Duodenal mucosa (tissue), 2 donors: Measurements from ENCODE around the gene GET4.
A peak's percentile ranks its signal among the peaks of the same experiment; 100 is the strongest.
"Not testable (repeated sequence)": the region's sequence is repeated elsewhere in the genome, so short reads cannot be mapped to it uniquely, and the experiment has no call there.

Experiments used
- H3K27ac ChIP-seq: one replicate; pipeline ENCODE4 v1.7.0; 2013; ENCODE audit warnings: low read depth, low read length
- H3K27me3 ChIP-seq, 2 donors: one replicate each; pipeline ENCODE4 v1.7.0; 2013; ENCODE audit warnings: low read length in 2 of 2, control low read depth in 1 of 2; ENCODE audit not compliant: insufficient read depth in 2 of 2, control insufficient read depth in 1 of 2
- H3K36me3 ChIP-seq, 2 donors: one replicate each; pipeline ENCODE4 v1.7.0; 2013; ENCODE audit warnings: low read length in 2 of 2, control low read depth in 1 of 2; ENCODE audit not compliant: insufficient read depth in 2 of 2, control insufficient read depth in 1 of 2
- H3K4me1 ChIP-seq, 2 donors: one replicate each; pipeline ENCODE4 v1.7.0; 2013; ENCODE audit warnings: low read length in 2 of 2, control low read depth in 1 of 2; ENCODE audit not compliant: insufficient read depth in 2 of 2, control insufficient read depth in 1 of 2
- H3K4me3 ChIP-seq, 2 donors: one replicate each; pipeline ENCODE4 v1.7.0; 2013; ENCODE audit warnings: low read length in 2 of 2, low read depth in 1 of 2
- H3K9ac ChIP-seq, 2 donors: one replicate each; pipeline ENCODE4 v1.7.0; 2013; ENCODE audit warnings: low read length in 2 of 2, low read depth in 1 of 2
- H3K9me3 ChIP-seq, 2 donors: one replicate each; pipeline ENCODE4 v1.7.0; 2013; ENCODE audit warnings: low read length in 2 of 2, control low read depth in 1 of 2; ENCODE audit not compliant: control insufficient read depth in 1 of 2

GET4 gene

DNA sequence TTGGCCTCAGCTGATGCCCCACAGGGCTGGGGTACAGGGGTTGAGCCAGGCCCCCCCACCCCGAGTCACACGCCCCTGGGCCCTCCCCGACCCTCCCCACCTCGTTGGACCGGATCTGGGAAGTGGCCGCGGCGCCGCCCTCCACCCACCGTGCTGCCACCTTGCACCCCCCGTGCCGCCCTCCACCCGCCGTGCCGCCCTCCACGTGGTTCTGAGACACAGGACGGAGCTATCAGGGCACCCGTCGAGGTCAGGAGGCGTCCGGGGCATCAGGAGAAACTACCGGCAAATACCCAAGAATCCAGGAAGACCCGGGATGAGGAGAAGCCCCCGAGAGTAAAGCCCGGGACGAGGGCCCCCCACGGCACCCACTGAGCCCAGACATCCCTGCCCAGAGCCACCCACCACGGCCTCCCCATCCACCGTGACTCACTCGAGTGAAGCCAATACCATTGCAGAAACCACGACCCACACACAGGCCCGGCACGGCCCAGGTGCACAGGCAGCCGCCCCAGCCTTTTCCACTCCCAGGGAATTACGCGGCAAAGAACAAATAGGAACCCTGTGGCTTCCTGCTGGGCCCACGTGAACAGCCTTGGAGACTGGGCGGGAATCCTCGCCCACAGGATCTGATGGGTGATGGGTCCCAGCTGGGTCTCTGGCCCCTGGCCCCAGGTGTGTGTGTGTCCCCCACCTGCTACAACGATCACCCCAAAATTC lies 44.2 kb downstream of the GET4 start:
- H3K9me3 ChIP-seq = no peaks in the 10 kb centered on the region
- peak overlapping the region; percentile 4 to 13 for H3K9ac ChIP-seq
- no peak overlapping the region for H3K4me3 ChIP-seq
- H3K27me3 ChIP-seq = no peaks in the 10 kb centered on the region
- peaks cover 0 to 4% of the 10 kb centered on the region in 2 donors for H3K36me3 ChIP-seq
- peaks cover 52 to 57% of the 10 kb centered on the region in 2 donors for H3K4me1 ChIP-seq
- peak overlapping the region; percentile 14 for H3K27ac ChIP-seq

DNA sequence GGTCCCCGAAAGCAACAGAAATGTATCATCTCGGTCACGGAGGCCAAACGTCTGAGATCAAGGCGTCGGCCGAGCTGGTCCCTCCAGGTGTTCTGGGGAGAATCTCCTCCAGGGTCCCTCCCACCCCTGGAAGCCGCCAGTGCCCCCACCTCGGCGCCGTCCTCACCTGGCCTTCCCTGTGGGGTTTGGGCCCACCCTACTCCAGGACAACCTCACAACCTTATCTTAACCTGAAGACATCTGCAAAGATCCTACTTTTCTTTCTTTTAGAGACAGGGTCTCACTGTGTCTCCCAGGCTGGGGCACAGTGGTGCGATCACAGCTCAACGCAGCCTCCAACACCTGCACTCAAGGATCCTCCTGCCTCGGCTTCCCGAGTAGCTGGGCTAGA lies 44.7 kb downstream of the GET4 start:
- no peaks in the 10 kb centered on the region for H3K27me3 ChIP-seq
- H3K36me3 ChIP-seq = peaks cover 0 to 4% of the 10 kb centered on the region in 2 donors
- H3K9ac ChIP-seq = peak overlapping the region in 1 of 2 donors; percentile 4
- no peaks in the 10 kb centered on the region for H3K9me3 ChIP-seq
- no peak overlapping the region for H3K27ac ChIP-seq
- peaks cover 58 to 59% of the 10 kb centered on the region in 2 donors for H3K4me1 ChIP-seq
- no peak overlapping the region for H3K4me3 ChIP-seq

DNA sequence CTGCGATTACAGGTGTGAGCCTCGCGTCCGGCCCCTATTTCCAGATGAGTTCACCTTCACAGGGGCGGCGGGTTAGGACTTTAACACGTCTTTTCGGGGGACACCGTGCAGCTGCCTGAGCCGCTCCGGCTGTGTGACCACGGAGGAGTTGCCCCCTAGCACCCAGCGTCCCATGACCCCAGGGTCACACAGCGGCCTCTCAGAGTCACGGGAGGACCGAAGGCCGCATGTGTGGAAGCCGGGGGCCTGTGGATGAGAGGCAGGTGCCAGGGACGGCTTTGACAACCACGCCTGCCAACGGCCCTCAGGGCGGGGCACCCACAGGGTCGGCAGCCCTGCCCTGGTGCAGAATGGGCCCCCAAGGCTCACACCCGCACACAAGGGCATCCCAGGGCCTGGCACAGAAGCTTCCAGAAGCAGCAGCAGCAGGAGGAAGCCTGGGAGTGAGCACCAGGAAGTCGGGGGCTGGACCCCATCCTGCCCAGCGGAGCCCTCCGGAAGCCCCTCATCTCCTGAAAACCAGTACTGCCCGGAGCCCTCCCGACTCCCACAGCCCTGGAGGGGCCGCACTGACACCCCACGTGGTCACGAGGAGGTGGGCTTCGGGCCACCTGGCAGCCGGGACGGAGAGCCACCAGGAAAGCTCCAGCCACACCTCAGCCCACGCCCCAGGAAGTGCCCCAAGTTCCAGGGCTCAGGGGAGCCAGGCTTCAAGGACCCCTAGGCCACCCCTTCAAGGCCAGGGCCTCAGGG lies 45.4 kb downstream of the GET4 start:
- peaks cover 0 to 4% of the 10 kb centered on the region in 2 donors for H3K36me3 ChIP-seq
- peak overlapping the region; percentile 20 for H3K27ac ChIP-seq
- no peaks in the 10 kb centered on the region for H3K27me3 ChIP-seq
- no peaks in the 10 kb centered on the region for H3K9me3 ChIP-seq
- H3K9ac ChIP-seq = peak overlapping the region in 1 of 2 donors; percentile 26
- H3K4me1 ChIP-seq = peaks cover 56 to 61% of the 10 kb centered on the region in 2 donors
- H3K4me3 ChIP-seq = peak overlapping the region in 1 of 2 donors; percentile 2

DNA sequence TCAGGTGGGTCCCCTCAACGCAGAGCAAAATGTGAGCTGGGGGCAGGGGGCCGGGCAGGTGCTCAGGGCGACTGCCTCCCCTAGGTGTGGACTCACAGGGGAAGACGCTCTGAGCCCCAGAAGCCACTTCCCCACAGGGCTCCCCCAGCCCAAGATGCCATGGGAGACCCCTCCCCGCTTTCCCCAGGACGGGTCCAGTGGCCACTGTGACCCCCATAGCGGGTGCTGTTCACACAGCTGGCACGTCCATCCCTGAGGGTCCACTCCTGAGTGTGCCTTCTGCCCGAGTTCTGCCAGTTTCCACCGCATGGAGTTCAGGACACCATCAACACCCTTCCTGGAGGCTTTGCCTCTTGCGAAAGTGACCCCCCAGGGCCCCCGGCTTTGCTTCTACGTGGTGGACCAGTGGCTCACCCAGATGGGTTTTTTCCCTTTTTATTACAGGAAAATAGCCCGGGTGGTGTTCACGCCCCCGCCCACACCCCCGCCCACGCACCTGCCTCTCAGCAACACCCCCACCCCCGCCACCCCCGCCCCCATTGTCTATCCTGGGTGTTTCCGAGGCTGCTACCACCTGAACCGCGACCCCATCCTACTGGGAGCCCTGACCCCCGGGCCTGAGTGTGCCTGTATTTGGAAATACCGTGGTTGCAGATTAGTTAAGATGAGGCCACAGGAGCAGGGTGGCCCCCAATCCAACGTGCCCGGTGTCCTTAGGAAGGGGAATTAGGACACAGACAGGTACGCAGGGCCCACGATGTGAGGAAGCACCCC lies 46.2 kb downstream of the GET4 start:
- Histone ChIP-seq H3K9ac (peak overlapping the region; percentile 20 to 60), H3K4me3 (peak overlapping the region; percentile 59 to 62), H3K27ac (peak overlapping the region; percentile 67), H3K27me3 (no peaks in the 10 kb centered on the region), H3K9me3 (no peaks in the 10 kb centered on the region), H3K36me3 (peaks cover 0 to 4% of the 10 kb centered on the region in 2 donors), H3K4me1 (peaks cover 63% of the 10 kb centered on the region in 2 donors)

DNA sequence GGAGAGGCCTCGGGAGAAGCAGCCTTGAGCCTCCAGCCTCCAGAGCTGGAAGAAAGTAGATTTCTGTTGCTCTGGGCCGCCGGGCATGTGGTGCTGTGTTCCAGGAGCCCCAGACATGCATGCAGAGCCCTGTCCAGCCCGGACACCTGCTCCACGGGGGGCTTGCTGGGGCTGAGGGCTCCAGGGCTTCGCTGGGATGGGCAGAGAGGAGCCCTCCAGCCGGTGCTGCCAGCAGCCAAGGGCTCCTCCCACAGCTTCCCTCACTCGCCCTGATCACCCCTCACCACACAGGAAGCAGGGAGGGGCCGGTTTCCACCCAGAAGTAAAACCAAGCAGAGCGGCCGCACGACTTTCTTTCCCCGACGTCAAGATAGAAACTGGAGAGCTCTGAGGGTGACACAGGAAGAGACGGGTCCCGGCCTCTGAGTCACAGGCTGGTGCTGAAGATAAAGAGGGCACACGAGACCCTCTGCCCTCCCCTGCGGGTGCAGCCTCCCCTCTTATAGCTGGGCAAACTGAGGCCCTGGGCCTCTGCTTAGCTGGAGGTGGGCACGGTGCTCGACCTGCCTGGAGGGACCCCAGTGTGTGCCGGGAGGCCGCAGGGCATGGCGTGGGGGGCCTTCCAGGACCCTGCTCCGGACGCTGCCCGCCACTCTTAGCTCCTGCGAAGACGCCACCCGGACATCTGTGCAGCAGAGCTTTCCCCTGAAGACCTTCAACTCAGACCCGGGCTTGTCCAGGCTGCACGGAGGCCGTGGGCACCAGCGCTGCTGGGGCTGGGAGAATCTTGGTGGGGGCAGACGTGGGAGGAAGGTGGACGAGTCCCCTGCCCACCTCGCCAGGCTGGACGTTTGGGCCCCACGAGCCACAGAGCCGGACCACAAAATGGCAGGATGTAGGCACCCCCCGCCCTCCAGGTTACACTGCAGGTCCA lies 47.0 kb downstream of the GET4 start:
- peak overlapping the region; percentile 80 for H3K27ac ChIP-seq
- peak overlapping the region; percentile 60 to 63 for H3K9ac ChIP-seq
- H3K4me3 ChIP-seq = peak overlapping the region; percentile 59 to 62
- peaks cover 0 to 2% of the 10 kb centered on the region in 2 donors for H3K36me3 ChIP-seq
- peaks cover 63 to 65% of the 10 kb centered on the region in 2 donors for H3K4me1 ChIP-seq
- no peaks in the 10 kb centered on the region for H3K27me3 ChIP-seq
- H3K9me3 ChIP-seq = no peaks in the 10 kb centered on the region

DNA sequence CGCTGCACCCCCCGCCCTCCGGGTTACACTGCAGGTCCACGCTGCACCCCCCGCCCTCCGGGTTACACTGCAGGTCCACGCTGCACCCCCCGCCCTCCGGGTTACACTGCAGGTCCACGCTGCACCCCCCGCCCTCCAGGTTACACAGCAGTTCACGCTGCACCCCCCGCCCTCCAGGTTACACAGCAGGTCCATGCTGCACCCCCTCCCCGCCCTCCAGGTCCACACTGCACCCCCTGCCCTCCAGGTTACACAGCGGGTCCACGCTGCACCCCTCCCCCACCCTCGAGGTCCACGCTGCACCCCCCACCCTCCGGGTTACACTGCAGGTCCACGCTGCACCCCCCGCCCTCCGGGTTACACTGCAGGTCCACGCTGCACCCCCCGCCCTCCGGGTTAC lies 47.7 kb downstream of the GET4 start:
- not testable (repeated sequence) for H3K4me3 ChIP-seq, H3K27me3 ChIP-seq, H3K27ac ChIP-seq, H3K9ac ChIP-seq, H3K36me3 ChIP-seq, H3K9me3 ChIP-seq
- H3K4me1 ChIP-seq = peaks cover 63 to 65% of the 10 kb centered on the region in 2 donors

DNA sequence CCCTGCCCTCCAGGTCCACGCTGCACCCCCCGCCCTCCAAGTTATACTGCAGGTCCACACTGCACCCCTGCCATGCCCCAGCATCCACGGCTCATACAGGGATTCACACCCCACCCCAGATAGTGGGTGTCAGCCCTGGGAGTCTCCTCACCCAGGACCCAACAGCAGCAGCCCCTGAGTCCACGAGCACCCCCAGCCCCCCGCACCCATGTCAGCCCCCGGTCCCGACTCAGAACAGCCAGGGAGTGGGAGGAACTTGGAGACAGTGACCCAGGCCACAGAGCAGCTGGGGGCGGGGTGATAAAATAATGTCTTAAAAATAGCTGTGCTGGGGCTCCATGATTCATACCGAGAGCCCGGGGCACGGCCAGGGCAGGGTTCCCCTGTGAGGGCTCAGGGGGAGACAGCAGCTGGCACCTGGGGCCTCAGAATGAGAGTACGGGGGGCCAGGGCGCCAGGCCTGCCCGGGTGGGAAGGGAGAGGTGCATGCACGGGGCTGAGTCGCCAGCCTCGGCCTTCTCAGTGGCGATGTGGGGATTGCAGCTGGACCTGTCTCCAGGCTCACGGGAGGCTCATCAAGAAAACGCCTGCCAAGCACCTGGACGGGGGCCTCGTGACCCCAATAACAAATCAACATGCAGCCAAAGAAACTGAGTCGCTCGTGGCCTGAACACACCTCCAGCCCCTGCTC lies 48.3 kb downstream of the GET4 start:
- H3K27ac ChIP-seq = no peak overlapping the region
- peaks cover 63 to 65% of the 10 kb centered on the region in 2 donors for H3K4me1 ChIP-seq
- peaks cover 2 to 3% of the 10 kb centered on the region in 2 donors for H3K36me3 ChIP-seq
- H3K4me3 ChIP-seq = peak overlapping the region in 1 of 2 donors; percentile 22
- no peaks in the 10 kb centered on the region for H3K9me3 ChIP-seq
- peak overlapping the region; percentile 43 for H3K9ac ChIP-seq
- no peaks in the 10 kb centered on the region for H3K27me3 ChIP-seq

DNA sequence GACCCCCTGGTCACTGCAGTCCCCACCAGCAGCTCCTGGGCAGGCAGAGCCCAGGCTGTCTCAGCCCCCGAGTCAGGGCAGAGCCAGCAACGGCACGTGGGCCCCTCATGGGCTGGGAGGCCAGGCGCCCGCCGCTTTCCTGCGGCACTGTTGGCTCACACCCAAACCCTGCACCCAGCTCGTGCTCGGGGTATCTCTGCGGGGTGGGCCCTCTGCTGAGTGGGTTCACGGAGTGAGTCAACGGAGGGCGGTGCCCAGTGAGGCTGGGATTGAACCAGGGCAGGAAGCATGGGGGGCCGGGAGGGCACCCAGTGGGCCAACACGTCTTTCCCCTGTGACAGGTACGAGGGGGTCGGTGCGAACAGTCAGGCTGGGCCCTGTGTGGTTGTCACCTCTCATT lies 49.2 kb downstream of the GET4 start:
- H3K4me1 ChIP-seq = peaks cover 56 to 61% of the 10 kb centered on the region in 2 donors
- H3K27ac ChIP-seq = peak overlapping the region; percentile 81
- no peaks in the 10 kb centered on the region for H3K27me3 ChIP-seq
- peaks cover 2 to 3% of the 10 kb centered on the region in 2 donors for H3K36me3 ChIP-seq
- no peaks in the 10 kb centered on the region for H3K9me3 ChIP-seq
- peak overlapping the region; percentile 14 to 32 for H3K4me3 ChIP-seq
- H3K9ac ChIP-seq = peak overlapping the region; percentile 47 to 65
